CD4-positive, alpha-beta T cell treated with Interleukin-4 for 4 hours (primary cell): ENCODE results near the gene OSBPL6.
"Not testable (repeated sequence)": the region's sequence is repeated elsewhere in the genome, so short reads cannot be mapped to it uniquely, and the experiment has no call there.

Experiments used
- DNase-seq: peaks from one replicate; pipeline ENCODE4 v3.0.0-alpha.2; 2020

OSBPL6 gene

DNA sequence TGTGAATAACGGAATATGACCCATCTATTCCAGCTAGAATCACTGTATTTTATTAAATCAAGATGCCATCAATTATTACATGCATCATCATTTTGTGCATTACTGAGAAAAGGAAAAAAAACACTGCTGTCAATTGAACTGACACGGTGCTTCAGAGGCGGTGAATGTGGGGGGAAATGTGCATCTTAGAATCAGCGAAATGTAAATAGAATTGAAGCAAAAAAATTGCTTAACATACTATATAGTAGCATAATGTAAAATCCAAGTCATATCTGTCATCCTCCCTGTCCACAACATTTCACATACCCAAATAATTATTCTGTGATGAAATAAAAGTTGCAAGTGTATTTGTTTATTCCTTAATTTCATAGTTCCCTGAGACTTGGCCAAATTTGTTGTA is 172.1 kb downstream of the OSBPL6 start:
- no peak for DNase-seq

DNA sequence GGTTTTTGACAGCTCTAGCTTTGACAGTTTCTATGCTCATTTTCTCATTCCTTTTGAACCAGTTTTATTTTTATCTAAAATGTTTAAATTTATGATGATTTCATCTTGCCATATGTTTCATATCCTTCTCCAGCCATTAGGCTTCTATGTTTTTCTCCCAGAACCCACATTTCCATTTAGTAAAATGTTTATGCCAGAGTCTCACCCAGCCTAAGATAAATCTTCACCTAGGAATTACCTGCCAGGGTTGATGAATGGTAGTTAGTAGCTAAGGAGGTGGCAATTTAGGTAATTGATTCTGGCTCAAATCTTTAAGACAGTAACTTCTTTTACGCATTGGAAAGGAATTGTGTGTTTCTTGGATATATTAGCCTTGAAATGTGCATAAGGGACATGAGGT is 173.0 kb downstream of the OSBPL6 start:
- DNase-seq = no peak

DNA sequence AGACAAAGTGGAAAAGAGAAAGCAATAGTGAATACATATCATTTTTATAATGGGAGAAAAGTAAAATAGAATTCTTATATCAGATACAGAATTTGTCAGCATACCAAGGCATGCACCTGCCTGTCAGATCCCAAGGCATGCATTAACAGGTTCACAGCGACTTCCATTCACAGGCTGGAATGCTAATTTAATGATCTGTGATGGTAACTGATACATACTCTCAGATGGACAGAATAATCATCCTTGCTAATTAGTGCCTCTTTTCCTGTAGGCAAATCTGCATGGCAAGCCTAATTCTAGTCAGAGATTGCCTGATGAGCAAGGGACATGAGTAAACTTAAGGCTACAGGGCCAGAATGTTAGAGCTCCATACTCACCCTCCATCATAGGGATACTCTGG is 180.6 kb downstream of the OSBPL6 start:
- DNase-seq = no peak

GRCh38 chr2:178377046-178377445 is 182.7 kb downstream of the OSBPL6 start:
- DNase-seq = no peak

GRCh38 chr2:178379162-178380004 is 185.1 kb downstream of the OSBPL6 start:
- no peak for DNase-seq

- no peak for DNase-seq
Measured at GRCh38 chr2:178380763-178381162, 186.5 kb downstream of the OSBPL6 start.

- DNase-seq = no peak
Measured at GRCh38 chr2:178383718-178384117, 189.4 kb downstream of the OSBPL6 start.

DNA sequence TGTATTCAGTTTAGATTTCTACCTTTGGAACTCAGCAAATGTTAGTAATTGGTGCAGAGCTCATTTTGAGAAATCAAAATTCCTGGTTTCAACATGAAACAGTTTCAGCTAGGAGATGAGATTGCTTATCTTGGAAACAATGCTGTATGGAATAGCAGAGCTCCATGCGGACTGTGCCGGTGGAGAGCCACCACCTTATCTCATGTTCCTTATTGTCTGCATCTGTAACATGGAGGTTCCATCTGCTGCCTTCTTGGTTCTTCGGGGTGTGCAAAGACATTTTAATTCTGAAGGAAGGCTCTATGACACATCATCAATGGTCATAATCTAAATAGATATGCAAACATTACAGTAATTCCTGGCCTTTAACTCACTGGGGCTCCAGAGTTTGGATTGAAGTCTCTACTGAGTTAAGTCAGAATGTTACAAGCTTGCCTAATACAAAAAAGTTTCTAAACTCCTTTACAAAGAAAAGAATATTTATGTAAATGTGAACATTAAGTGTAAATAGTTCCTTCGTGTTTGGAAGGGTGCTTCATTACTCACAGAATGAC is 191.4 kb downstream of the OSBPL6 start:
- no peak for DNase-seq

DNA sequence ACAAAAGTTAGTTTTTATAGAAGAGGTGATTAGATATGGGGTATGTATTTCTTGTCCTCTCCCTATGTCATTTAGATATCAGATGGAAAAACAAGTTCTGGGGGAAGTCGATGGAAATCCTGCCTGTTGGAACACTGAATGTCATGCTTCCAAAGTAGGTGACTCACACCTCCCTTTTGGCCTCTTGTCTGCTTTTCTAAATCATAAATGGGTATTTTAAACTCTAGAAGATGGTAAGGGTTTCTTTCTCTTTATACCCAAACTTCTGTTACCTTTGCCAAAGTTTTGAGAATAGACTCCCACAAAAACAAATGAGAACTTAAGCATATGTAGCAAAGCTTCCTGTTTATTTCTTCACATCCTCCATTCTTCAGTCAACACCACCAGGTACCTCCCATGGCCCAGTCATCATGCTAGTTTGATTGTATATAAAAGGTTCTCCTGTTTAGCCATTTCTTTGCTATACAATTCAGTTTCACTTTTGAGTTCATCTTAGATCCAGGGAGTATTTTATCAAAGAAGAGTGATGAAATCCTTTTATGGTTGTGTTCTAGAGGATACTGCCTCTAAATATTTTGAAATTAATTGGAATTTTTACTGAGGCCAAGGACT is 192.8 kb downstream of the OSBPL6 start:
- DNase-seq = no peak

DNA sequence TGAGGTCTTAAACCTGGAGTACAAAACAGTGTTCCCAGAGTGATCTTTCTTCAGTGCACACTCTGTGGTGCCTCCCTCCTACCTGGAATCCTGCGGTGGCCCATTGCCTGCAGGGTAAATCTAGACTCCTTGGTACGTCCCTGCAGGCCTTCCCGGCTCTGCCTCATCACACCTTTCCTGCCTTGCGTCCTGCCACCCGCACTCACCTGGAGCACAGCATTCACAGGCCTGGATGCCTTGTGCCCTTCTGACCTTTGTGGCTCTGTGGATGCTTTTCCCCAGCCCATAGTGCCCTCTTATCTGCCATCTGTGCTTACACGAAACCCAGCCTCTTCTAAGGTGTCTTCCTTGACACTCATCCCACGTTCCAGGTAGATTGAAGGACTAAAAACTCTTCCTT is 194.0 kb downstream of the OSBPL6 start:
- DNase-seq = no peak

DNA sequence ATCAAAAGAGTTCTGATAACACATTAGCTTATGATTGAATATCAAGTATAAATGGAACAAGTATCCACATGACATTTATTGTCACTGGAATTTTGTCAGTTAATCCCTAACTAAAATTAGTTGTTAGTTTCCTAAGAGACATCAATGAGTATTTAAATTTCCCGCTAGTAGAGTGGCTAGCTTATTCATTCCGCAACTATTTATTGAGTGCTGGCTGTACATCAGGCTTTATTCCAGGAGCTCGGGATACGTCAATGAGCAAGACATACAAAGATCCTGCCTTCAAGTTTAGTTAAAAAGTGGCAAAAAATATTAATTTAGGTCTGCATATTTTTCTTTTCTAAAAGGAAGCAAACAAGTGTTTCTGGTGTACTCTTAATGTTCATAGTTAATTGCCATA is 197.4 kb downstream of the OSBPL6 start:
- no peak for DNase-seq

DNA sequence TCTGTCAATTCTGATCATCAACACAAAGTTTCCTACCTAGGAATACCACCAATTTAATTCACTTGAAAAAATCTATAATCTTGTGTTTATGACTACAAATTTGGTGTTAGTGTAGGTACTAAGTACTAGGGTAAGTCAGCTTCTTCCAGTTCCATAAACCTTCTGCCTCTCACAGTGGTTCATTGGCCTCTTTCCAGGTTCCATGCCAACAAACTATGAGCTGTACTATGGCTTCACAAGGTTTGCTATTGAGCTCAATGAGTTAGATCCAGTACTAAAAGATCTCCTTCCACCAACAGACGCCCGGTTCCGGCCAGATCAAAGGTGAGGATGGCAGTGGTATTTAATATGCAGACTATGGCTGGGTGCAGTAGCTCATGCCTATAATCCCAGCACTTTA is 197.9 kb downstream of the OSBPL6 start:
- no peak for DNase-seq

- DNase-seq = no peak
Measured at GRCh38 chr2:178394859-178395258, 200.5 kb downstream of the OSBPL6 start.

- DNase-seq = no peak
Measured at GRCh38 chr2:178395295-178395694, 201.0 kb downstream of the OSBPL6 start.

GRCh38 chr2:178395941-178396570 is 201.7 kb downstream of the OSBPL6 start:
- DNase-seq = no peak

DNA sequence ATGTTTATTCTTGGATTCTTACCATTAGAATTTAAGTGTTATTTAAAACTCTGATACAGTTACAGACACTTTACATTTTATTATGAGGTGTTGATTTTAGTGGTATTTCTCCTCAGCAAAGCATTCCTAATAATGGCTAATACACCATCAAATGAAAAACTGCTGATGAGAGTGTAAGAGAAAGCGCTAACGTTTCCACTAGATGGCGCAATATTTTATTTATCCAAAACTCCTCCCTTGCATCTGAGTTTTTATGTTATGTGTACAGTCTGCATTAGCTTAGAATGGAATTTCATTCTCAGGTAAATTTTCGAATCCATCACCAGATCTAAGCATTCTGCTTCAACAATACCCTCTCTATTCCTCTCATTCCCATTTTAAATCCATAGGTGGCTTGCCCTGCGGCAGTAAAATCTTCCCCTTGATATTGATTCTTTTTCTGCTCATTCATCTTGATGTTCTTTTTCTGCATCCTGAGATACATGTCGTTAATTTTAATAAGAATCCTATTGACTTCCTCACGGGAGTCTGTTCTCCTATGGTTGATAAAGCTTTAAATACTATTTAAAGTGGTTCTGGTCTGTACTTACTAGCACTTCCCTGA is 202.8 kb downstream of the OSBPL6 start:
- peak; percentile 59 for DNase-seq

DNA sequence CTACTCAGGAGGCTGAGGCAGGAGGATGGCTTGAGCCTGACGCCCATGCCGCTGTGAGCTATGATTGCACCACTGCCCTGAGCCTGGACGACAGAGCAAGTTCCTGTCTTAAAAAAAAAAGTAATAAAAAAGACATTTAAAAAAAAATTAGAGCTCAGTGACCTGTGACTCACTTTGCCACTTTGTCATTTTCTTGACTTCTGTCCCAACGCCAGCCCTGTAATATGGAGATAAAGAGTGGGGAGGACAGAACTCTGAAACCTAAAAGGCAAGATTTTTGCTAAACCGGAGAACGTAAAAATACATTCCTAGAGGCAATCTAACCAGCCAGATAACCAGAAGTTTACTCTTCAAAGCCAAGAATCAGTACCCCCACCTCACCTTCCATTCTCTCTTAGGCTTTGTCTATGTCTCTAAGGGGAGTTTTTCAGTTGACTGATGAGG is 207.7 kb downstream of the OSBPL6 start:
- no peak for DNase-seq

DNA sequence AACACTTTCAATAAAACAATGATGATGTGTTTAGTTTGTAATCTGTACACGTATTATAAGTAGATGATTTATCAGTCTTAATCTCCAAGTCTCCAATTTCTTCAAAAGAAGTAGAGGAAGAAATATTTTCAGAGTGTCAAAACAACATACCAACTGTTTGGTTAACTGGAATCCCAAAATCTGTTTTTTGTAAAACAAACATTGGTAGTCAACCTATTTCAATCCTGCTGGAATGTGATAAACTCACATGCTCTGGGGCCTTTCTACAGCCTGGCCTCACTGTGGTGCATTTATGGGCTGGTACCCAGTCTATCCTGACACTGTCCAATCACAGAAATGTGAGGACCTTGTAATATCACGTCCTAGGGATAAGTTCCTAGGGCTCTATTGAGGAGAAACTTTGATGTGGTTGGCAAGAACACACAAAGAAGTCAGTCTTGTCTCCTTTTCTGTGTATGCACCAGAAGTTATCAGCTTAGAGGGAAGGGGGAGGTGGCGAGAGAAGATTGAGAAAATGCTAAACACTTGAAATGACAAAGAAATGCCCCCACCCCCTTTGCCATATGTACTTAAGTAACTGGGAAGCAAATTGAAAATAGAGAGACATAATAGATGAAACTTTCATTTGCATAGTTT is 209.5 kb downstream of the OSBPL6 start:
- no peak for DNase-seq

- no peak for DNase-seq
Measured at GRCh38 chr2:178404368-178404767, 210.1 kb downstream of the OSBPL6 start.

- DNase-seq = no peak
Measured at GRCh38 chr2:178409261-178409660, 214.9 kb downstream of the OSBPL6 start.

DNA sequence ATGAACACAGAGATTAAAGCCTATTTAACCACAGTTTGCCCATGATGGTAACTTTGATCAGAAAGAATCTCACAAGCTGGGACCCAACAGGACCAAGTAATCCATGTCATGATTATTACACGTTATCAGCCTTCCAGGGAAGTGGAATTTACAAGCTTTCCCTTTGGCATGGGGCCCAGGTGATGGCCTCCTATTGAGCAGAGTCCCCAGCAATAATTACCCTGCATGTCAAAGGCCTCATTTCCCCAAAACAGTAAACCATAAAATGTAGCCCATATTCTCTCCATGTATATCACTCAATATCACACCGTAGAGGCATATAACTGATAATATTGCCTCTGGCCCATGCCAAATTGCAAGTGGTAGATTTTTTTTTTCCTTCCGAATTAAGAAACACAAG is 217.7 kb downstream of the OSBPL6 start:
- DNase-seq = no peak

DNA sequence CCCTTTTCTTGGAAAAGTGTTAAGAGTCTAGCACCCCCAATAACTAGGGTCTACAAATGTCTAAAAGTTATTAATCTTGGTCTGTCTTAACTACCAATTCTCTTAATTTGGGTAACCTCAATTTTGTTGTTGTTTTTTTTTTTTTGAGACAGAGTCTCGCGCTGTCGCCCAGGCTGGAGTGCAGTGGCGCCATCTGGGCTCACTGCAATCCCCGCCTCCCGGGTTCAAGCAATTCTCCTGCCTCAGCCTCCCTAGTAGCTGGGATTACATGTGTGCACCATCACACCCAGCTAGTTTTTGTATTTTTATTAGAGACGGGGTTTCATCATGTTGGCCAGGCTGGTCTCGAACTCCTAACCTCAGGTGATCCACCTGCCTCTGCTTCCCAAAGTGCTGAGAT is 218.1 kb downstream of the OSBPL6 start:
- not testable (repeated sequence) for DNase-seq
